Stimulated activated CD4-positive, alpha-beta T cell treated with anti-CD3 and anti-CD28 coated beads, Interleukin-15, amount 100 ng/mL, for 1 hour (primary cell): ENCODE data around the gene KCTD16.

Experiments
- DNase-seq, 2 donors: peaks; one replicate each; pipeline ENCODE4 v3.0.0-alpha.2; 2020; ENCODE audit warnings: low read depth in 1 of 2, low spot score in 1 of 2

KCTD16 gene

DNA sequence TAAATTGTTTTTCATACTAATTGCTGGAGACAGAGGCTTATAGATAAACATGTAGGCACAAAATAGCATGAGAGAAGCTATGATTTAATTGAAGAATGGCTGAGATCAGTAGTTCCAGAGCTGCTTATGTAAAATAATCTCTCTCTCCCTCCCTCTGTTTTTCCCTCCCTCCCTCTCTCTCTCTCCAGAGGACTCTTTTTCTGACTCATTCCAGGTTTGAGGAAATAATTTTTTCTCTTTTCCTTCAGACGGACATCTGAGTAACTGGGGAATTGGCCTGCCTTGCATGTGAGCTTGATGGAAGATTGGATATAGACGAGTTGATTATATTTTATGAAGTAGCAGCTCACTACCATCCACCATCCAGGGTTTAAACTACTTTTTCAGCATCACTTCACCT is 35.5 kb downstream of the KCTD16 start:
- no peak for DNase-seq

GRCh38 chr5:144207875-144208444 is 37.3 kb downstream of the KCTD16 start:
- DNase-seq = no peak

DNA sequence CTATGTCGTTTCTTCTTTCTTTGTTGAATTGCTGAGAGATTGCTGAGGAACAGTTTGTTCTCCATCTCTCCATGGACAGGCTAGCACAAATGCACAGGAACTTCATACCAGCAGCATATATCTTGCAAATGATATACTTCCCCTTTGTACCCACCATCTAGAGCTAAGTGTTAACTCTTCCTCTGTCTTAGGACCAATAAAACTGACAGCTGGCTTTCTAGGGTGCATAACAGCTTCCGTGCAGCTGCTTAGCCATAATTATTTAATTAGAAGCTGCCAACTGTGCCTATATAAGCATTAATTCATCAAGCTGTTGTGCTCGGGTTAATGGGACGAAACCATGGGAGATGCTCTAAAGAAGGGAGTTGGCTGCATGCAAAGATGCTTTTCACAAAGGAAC is 38.7 kb downstream of the KCTD16 start:
- no peak for DNase-seq

DNA sequence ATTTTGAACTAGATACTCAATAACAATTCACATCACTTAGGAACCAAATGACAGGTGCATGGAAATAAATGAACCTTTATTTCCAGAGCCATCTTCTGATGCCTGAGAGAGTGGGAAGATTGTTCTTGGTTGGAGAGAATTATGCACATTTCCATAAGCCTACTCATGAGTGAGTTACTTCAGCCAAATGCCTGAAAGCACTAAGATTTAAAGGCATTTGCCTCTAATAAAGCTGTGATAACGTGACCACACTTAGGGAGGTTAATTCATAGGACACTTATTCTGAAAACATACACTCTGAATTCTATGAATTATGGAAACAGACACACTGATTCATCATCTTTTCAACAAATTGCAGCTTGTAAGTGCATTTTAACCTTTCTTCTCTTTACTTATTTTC is 40.0 kb downstream of the KCTD16 start:
- no peak for DNase-seq

- no peak for DNase-seq
Observed at GRCh38 chr5:144219869-144220268, 49.2 kb downstream of the KCTD16 start.

GRCh38 chr5:144227363-144227999 is 56.8 kb downstream of the KCTD16 start:
- no peak for DNase-seq

DNA sequence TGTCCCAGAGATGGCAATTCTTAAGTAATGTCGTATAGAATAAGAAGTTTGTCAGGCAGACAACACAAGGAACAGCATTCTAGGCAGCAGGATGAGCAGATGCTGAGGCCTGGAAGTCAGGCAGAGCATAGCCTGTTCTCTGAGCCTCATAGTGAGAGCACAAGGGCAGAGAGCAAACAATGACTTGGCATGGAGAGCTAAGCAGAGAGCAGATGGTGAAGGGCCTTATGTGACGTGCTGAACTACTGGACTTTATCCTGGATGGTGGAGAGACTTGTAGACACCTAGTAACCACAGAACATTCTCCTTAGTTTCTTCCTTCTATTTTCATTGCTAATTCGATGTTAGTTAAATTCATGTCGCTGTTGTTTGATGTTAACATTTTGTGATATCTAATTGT is 60.1 kb downstream of the KCTD16 start:
- DNase-seq = no peak

GRCh38 chr5:144232285-144232684 is 61.6 kb downstream of the KCTD16 start:
- DNase-seq = no peak

GRCh38 chr5:144236499-144236898 is 65.8 kb downstream of the KCTD16 start:
- DNase-seq = no peak

GRCh38 chr5:144237851-144238250 is 67.2 kb downstream of the KCTD16 start:
- DNase-seq = no peak

DNA sequence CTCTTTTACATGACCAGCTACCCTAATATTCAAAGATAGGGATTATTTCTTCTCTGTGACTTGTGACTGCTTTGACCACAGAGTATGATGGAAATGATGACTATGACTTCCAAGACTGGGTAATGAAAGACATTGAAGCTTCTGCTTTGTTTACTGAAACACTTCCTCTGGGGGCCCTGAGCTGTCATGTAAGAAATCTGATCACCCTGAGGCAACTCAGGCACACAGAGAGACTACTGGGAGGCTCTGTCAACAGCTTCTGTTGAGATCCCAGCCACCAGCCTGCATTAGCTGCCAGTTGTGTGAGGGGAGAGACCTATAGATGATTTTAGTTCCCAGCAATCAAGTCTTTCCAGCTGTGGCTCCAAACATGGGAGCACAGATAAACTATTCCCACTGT is 76.5 kb downstream of the KCTD16 start:
- no peak for DNase-seq

DNA sequence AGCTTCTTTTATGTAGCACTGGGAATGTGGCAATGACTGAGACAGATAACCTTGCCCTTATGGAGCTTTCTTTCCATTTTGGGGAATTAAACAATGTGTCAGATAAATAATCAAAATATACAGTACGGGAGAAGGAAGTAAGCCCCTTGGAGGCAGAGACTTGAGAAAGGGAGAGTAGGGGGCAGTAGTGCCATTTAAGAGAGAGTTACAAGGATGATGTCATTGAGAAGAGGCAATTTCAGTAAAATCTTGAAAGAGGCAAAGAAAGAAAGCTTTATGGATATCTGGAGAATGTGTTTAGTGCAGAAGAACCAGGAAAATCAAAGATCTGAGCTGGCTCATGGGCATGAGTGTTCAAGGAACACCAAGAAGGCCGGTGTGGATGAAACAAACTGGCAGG is 77.3 kb downstream of the KCTD16 start:
- DNase-seq = no peak

DNA sequence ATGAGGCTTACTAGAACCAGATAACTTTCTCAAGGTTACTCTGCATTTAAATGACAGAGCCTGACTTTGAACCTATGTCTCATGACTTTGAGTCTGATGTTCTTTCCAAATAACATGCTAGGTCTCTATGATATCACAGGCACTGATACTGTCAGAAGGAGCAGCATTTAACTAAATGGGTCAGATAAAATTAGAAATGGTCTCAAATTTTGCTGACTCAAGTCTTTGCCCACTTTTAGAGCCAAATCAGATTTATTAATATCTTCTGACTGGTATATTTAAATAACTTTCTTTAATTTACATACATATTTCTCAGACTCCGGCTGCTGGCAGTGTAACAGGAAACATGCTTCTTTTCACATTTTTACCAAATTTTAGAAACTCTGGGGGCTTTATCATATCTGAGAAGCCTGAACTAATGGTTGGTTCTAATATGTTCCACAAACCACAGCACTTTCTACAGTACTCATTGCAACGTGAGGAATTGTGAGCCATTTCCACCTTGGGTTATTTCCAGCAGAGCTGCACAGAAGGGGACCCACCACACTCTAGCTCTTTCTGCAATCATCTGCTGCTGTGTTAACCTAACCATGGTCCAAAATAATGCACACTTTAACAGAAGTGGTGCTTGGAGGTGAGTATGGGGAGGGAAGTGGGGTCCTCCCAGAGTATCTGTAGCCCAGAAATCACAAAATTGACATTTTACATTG is 79.2 kb downstream of the KCTD16 start:
- no peak for DNase-seq

DNA sequence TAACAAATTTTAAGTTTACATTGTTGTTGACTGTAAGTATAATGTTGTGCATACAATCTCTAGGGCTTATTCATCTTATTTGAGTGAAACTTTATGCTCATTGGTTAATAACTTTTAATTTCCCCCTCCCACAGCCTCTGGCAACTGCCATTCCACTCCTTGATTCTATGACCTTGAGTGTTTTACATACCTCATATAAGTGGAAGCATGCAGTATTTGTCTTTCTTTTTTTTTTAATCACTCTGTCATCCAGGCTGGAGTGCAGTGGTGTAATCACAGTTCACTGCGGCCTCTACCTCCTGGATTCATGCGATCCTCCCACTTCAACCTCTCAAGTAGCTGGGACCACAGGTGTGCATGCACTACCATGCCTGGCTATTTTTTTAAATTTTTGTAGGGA is 83.9 kb downstream of the KCTD16 start:
- no peak for DNase-seq

- no peak for DNase-seq
Observed at GRCh38 chr5:144260121-144260520, 89.4 kb downstream of the KCTD16 start.

DNA sequence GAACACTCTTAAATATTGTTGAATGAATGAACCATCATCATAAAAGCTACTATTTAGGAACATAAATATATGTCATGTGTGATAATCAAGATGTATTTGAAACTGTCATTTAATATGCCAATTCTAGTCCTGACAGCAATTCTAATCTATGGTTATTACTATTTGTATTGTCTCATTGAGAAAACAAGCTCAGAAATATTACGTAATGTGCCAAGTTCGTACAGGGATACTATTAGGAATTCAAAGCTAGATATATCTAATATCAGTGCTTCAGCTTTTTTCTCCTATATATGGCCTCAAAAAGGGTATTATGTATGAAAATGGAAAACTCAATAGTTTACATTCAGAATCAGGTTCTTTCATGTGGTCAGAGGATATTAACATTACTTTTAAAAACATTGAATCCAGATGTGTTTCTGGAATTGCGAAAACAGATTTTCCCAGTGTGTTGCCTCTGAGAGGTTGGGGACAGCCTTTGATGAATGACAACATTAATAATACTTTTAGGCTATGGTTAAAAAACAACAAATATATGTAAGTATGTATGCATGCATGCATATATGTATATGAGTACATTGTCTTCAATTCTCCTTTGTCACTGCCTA is 95.1 kb downstream of the KCTD16 start:
- no peak for DNase-seq

DNA sequence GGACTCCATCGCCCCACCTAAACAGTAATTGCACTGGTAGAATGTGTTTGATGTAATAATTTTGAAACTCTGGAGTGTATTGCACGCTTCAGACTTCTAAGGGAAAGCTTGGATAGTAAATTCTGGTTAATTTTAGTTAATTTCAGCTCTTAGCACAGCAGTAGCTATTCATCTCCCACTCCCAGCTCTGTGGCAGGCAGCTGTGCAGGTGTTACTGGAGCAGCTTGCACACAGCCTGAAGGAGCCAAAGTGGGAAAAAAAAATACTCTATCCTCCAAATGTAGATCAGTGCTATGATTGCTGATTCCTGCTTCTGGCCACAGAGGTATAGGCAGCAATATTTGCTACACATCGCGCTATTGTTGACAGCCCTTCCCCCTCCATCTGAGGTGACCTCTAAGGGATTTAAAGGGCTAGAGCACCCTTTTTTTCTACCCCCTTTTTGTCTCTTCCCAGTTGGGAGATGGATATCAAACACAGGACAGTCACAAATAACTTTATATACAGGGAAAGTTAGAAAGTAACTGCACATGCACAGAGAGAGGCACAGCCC is 97.4 kb downstream of the KCTD16 start:
- no peak for DNase-seq

- DNase-seq = no peak
Observed at GRCh38 chr5:144273232-144274027, 102.8 kb downstream of the KCTD16 start.

GRCh38 chr5:144275329-144275728 is 104.7 kb downstream of the KCTD16 start:
- DNase-seq = no peak

- no peak for DNase-seq
Observed at GRCh38 chr5:144276034-144276822, 105.6 kb downstream of the KCTD16 start.
